ENCODE measurements around the gene NAA25.
"Not testable (repeated sequence)": the region's sequence is repeated elsewhere in the genome, so short reads cannot be mapped to it uniquely, and the experiment has no call there.

The NAA25 gene

DNA sequence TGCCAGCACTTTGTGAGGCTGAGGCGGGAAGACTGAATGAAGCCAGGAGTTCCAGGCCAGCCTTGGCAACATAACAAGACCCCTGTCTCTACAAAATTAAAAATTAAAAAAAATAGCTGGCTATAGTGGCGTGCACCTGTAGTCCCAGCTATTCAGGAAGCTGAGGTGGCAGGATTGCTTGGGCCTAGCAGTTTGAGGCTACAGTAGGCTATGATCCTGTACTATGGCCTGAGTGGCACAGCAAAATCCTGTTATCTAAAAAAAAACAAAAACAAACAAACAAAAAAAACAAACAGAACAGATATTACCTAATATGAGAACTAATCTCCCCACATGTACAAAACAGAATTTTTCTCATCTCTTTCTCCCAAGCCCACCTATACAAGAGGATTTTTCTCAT is 111.3 kb downstream of the NAA25 start:
- DNase-seq (ENCODE audit: low read depth), result no peak
- TF ChIP-seq, protein P1, sequence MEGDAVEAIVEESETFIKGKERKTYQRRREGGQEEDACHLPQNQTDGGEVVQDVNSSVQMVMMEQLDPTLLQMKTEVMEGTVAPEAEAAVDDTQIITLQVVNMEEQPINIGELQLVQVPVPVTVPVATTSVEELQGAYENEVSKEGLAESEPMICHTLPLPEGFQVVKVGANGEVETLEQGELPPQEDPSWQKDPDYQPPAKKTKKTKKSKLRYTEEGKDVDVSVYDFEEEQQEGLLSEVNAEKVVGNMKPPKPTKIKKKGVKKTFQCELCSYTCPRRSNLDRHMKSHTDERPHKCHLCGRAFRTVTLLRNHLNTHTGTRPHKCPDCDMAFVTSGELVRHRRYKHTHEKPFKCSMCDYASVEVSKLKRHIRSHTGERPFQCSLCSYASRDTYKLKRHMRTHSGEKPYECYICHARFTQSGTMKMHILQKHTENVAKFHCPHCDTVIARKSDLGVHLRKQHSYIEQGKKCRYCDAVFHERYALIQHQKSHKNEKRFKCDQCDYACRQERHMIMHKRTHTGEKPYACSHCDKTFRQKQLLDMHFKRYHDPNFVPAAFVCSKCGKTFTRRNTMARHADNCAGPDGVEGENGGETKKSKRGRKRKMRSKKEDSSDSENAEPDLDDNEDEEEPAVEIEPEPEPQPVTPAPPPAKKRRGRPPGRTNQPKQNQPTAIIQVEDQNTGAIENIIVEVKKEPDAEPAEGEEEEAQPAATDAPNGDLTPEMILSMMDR (conservative IDR thresholded peaks at IDR 0.05; ENCODE audit: low read depth, low read length), result no peak
- H3K4me3 ChIP-seq (ENCODE audit: low read length), result no peak overlapping the region

DNA sequence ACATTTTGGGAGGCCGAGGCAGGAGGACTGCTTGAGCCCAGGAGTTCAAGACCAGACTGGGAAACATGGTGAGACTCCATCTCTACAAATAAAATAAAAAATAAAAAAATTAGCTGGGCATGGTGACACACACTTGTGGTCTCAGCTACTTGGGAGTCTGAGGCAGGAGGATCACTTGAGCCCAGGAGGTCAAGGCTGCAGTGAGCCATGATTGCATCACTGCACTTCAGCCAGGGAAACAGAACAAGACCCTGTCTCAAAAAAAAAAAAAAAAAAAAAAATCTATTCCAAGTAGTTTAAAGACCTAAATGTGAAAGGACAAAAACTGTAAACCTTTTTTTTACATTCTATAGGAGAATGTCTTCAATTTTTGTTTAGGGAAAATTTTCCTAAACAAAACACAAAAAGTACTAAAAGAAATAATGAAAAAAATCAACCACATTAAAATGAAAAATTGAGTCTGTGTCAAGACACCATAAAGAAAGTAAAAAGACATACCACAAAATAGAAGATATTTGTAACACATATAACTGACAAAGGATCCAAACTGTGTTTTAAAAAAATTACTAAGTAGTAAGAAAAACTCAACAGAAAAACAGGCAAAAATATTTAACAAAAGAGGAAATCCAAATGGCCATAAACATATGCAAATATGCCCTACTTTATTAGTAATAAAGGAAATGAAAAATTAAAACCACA is 112.7 kb downstream of the NAA25 start:
- TF ChIP-seq, protein P1 (conservative IDR thresholded peaks at IDR 0.05; ENCODE audit: low read depth, low read length), result no peak
- H3K4me3 ChIP-seq (ENCODE audit: low read length), result no peak overlapping the region
- DNase-seq (ENCODE audit: low read depth), result no peak

DNA sequence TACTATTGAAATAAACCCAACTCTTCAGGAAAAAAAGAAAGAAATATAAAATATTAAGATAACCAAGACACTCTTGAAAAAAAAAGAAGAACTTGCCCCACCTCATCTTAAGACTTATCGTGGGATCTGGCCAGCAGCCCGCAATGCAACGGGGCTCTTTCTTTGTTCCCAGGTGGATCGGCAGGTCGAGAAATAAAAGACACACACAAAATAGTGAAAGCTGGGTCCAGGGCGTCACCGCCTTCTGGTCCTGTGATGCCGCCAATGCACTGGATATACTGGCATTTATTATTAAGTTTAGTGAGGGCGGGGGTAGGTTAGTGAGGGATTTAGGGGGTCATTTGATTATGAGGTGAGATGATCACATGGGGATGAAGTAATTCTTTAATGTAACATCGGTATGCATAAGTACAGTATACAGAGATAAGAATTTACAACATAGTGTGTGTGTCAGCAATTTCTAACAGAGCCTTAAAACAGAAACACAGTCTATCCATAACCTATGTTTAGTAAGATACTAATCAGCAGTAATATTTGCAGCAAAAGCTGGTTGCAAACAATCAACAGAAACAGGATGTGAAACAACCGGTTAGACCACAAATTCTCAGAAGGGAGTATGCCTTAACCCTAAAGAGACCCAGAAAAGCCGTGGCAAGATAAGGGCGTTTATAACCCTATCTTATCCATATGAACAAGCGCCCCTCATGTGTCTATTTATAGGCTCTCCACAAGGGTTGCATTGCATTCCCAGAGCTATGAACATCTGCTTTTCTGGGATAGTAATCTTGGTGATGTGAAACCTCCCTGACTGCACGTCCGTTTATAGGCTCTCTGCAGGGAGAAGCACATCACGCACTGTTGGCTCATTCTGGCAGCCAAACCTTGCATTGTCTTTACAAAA is 114.1 kb downstream of the NAA25 start:
- H3K4me3 ChIP-seq (ENCODE audit: low read length); DNase-seq (ENCODE audit: low read depth): not testable (repeated sequence)

DNA sequence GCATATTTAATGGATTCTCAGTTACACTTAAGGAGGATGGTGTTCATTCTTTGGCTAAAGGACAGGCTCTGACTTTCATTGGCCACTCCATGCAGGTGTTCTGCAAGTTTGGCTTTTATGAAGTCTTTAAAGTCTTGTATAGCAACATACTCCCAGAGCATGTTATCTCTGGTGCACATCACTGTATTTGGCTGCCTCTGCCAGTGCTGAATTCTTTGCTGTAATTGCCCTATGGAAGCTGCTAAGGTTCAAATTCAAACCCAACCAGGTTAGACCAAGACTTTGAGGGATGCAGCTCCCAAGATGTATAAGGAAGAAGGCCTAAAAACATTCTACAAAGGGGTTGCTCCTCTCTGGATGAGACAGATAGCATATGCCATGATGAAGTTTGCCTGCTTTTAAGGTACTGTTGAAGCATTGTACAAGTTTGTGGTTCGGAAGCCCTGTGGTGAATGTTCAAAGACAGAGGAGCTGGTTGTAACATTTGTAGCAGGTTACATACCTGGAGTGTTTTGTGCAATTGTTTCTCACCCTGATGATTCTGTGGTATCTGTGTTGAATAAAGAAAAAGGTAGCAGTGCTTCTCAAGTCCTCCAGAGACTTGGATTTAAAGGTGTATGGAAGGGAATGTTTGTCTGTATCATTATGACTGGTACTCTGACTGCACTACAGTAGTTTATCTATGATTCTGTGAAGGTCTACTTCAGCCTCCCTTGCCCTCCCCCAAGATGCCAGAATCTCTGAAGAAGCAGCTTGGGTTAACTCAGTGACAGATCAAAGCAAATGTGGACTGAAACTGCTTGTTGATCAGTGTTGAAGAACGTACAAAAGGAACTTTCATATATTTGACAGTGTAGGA is 115.1 kb downstream of the NAA25 start:
- TF ChIP-seq, protein P1 (conservative IDR thresholded peaks at IDR 0.05; ENCODE audit: low read depth, low read length), result no peak
- no peak overlapping the region for H3K4me3 ChIP-seq (ENCODE audit: low read length)
- no peak for DNase-seq (ENCODE audit: low read depth)

DNA sequence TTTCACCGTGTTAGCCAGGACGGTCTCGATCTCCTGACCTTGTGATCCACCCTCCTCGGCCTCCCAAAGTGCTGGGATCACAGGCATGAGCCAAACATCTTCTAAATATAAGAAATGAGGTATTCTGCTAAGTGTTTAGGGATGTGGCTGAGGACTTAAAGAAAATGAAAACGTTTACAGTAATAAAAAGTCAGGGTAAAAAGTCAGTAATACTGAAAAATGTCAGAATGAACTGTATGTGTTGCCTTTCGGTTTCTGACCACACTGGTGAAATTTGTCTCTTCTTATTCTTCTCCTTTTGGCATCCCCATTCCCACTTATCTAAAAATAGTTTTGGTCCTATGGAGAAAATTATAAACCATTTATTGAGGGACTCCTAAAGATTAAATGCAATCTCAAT is 116.1 kb downstream of the NAA25 start:
- no peak overlapping the region for H3K4me3 ChIP-seq (ENCODE audit: low read length)
- DNase-seq (ENCODE audit: low read depth), result no peak
- TF ChIP-seq, protein P1 (conservative IDR thresholded peaks at IDR 0.05; ENCODE audit: low read depth, low read length), result no peak

DNA sequence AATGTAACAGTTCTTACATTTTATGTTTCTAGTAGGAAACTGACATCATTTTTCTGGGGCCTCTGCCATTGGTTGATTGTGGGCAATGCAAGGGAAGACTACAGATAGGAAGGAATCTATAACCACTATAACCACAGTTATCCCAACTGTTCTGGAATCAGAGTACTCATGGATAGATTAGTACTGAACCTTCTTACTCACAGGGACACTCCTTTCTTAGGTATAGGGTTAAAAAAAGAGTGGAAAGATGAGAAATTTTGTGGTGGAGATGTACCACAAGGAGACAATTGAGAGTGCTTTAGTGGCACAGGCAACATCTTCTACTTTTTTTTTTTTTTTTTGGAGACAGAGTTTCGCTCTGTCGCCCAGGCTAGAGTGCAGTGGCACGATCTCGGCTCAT is 116.6 kb downstream of the NAA25 start:
- TF ChIP-seq, protein P1 (conservative IDR thresholded peaks at IDR 0.05; ENCODE audit: low read depth, low read length), result no peak
- no peak overlapping the region for H3K4me3 ChIP-seq (ENCODE audit: low read length)
- DNase-seq (ENCODE audit: low read depth), result no peak

DNA sequence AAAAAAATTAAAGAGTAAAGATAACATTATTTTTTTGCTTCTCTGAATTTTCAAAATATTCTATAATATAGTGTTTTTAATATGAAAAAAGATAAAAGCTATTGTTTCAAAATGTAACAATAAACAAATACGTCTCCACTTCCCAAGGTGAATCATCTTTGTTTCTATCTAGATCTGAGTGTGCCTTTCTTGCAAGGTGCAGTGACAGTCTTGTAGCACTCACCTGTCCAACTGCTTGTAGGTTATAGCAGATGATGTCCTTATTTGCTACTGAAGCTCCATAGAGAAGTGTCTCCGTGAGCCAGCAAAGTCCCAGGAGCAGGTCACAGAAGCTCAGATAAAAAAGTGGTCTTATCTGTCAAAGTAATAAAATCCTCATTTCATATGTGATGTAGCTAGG is 117.0 kb downstream of the NAA25 start:
- no peak overlapping the region for H3K4me3 ChIP-seq (ENCODE audit: low read length)
- no peak for DNase-seq (ENCODE audit: low read depth)
- TF ChIP-seq, protein P1 (conservative IDR thresholded peaks at IDR 0.05; ENCODE audit: low read depth, low read length), result no peak

Measured in retinal pigment epithelial cell (primary cell).